ENCODE data around the gene PLCB1.

DNA sequence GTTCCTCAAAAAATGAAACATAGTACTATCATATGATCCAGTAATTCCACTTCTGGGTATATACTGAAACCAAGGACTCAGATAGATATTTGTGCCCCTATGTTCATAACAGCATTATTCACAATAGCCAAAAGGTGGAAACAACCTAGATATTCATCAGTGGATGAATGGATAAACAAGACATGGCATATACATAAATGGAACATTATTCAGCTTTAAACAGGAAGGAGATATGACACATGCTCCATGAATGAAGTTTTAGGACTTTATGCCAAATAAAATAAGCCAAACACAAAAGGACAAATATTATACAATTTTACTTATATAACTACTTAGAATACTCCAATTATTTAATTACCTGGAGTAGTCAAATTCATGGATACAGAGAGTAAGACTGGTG lies 16.4 kb downstream of the PLCB1 start:
- no peak for TF ChIP-seq EZH2phosphoT487 (IDR thresholded peaks at IDR 0.05; ENCODE audit: borderline replicate concordance, low read length)
- TF ChIP-seq, protein P1, sequence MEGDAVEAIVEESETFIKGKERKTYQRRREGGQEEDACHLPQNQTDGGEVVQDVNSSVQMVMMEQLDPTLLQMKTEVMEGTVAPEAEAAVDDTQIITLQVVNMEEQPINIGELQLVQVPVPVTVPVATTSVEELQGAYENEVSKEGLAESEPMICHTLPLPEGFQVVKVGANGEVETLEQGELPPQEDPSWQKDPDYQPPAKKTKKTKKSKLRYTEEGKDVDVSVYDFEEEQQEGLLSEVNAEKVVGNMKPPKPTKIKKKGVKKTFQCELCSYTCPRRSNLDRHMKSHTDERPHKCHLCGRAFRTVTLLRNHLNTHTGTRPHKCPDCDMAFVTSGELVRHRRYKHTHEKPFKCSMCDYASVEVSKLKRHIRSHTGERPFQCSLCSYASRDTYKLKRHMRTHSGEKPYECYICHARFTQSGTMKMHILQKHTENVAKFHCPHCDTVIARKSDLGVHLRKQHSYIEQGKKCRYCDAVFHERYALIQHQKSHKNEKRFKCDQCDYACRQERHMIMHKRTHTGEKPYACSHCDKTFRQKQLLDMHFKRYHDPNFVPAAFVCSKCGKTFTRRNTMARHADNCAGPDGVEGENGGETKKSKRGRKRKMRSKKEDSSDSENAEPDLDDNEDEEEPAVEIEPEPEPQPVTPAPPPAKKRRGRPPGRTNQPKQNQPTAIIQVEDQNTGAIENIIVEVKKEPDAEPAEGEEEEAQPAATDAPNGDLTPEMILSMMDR (conservative IDR thresholded peaks at IDR 0.05; ENCODE audit: low read depth, low read length): no peak
- TF ChIP-seq EZH2 (IDR thresholded peaks at IDR 0.05; ENCODE audit: low read length, unreplicated experiment): no peak

All from PC-3 (cell line).